SK-N-MC (cell line): ENCODE results near the gene PPARA.

Experiments
- EZH2 ChIP-seq: fragments of 200-600 bp; sonication (generic); IDR thresholded peaks from one replicate; pipeline ENCODE4 v1.6.1; 2017; ENCODE audit warnings: antibody characterized with exemption
- FOXP2 ChIP-seq: optimal IDR thresholded peaks from 2 replicates; pipeline ENCODE3; 2011; ENCODE audit warnings: mild to moderate bottlenecking, moderate library complexity; ENCODE audit not compliant: insufficient read depth; ENCODE audit errors: extremely low read length, control extremely low read depth
- POLR2AphosphoS5 ChIP-seq: IDR thresholded peaks from 2 replicates; pipeline ENCODE4 v1.6.1; 2012; ENCODE audit warnings: mild to moderate bottlenecking, low read depth, low read length, borderline replicate concordance

- no peak for TF ChIP-seq EZH2
- TF ChIP-seq POLR2AphosphoS5: no peak
- no peak for TF ChIP-seq FOXP2
Measured at GRCh38 chr22:46237453-46238124, 87.3 kb downstream of the PPARA start.
